Endothelial cell of umbilical vein (primary cell): ENCODE measurements around the gene MTCH1. TPM values are rescaled to one million over a fixed set of nuclear protein-coding genes. Genes with fewer than 3 reads are reported as not detected.

Experiments
- BruUV-seq: library from RNA; stranded (reverse); fragments of 400-500 nt; replicated peaks from 2 replicates; lab custom pipeline; 2021; lab: Mats Ljungman, UMichigan
- CTCF ChIA-PET: fragments of 300-600, 350-600 bp; sonication (Branson Sonifier 250); formaldehyde crosslinking; loops from one replicate; lab custom pipeline; 2021; ENCODE audit warnings: antibody characterized with exemption, inconsistent platforms; lab: Charles Lee
- POLR2A ChIA-PET: fragments of 300-600, 350-600 bp; sonication (Branson Sonifier 250); formaldehyde crosslinking; loops from one replicate; lab custom pipeline; 2021; ENCODE audit warnings: antibody characterized with exemption, inconsistent platforms; lab: Charles Lee
- DNase-seq: peaks from one replicate; pipeline ENCODE4 v3.0.0-alpha.2; 2011; ENCODE audit warnings: low read depth, low spot score
- FAIRE-seq: peaks from 2 replicates; lab custom pipeline; 2011; peaks lifted over from hg19 to GRCh38; lab: Jason Lieb, UNC
- H2AFZ ChIP-seq: 2 replicates; pipeline ENCODE4 v1.6.0; 2012; ENCODE audit warnings: low read depth, low read length, control low read depth, inconsistent platforms
- H3K27ac ChIP-seq: 2 replicates; pipeline ENCODE4 v1.5.1; 2011; ENCODE audit warnings: low read depth, mild to moderate bottlenecking, control low read depth, low read length, moderate library complexity; ENCODE audit not compliant: insufficient read depth
- H3K27me3 ChIP-seq, 2 experiments: 2 replicates each; pipeline versions ENCODE4 v1.6.0 to v1.6.1; 2011; ENCODE audit warnings: low read length in 2 of 2, mixed read lengths in 1 of 2; ENCODE audit not compliant: control insufficient read depth in 2 of 2, insufficient read depth in 2 of 2
- H3K36me3 ChIP-seq, 2 experiments: 2 replicates in 1 of 2; 3 replicates in 1 of 2; pipeline ENCODE4 v1.5.1; 2011; ENCODE audit warnings: low read length in 2 of 2, mild to moderate bottlenecking in 1 of 2, moderate library complexity in 1 of 2; ENCODE audit not compliant: control insufficient read depth in 2 of 2, insufficient read depth in 2 of 2; ENCODE audit errors: extremely low read depth in 1 of 2
- H3K4me1 ChIP-seq: 3 replicates; pipeline ENCODE4 v1.5.1; 2011; ENCODE audit warnings: mild to moderate bottlenecking, low read length; ENCODE audit not compliant: control insufficient read depth, insufficient read depth; ENCODE audit errors: extremely low read depth
- H3K4me2 ChIP-seq: 2 replicates; pipeline ENCODE4 v1.6.1; 2011; ENCODE audit warnings: low read length, control low read depth, mixed read lengths; ENCODE audit not compliant: insufficient read depth
- H3K4me3 ChIP-seq, 3 experiments: fragments of 200-600 bp in 1 of 3; sonication (generic), shearing (Covaris generic) in 1 of 3; replicated peaks in 1 of 3; 2 replicates each; pipeline ENCODE4 v1.5.1; 2011 to 2016; ENCODE audit warnings: control low read depth in 3 of 3, low read length in 3 of 3, mild to moderate bottlenecking in 2 of 3, inconsistent platforms in 1 of 3, low read depth in 1 of 3, moderate library complexity in 1 of 3; ENCODE audit not compliant: insufficient read depth in 1 of 3
- H3K79me2 ChIP-seq: 2 replicates; pipeline ENCODE4 v1.6.0; 2012; ENCODE audit warnings: low read length, inconsistent platforms; ENCODE audit not compliant: control insufficient read depth, insufficient read depth
- H3K9ac ChIP-seq: replicated peaks from 2 replicates; pipeline ENCODE3; 2011; ENCODE audit warnings: low read length, control low read depth; ENCODE audit not compliant: insufficient read depth; ENCODE audit errors: extremely low read depth
- H3K9me1 ChIP-seq: replicated peaks from 3 replicates; pipeline ENCODE4 v1.6.0; 2011; ENCODE audit warnings: mild to moderate bottlenecking, low read length; ENCODE audit not compliant: control insufficient read depth, insufficient read depth; ENCODE audit errors: extremely low read depth
- H3K9me3 ChIP-seq: replicated peaks from 2 replicates; pipeline ENCODE4 v1.5.1; 2012; ENCODE audit warnings: low read length, inconsistent platforms; ENCODE audit not compliant: control insufficient read depth, insufficient read depth
- H4K20me1 ChIP-seq: replicated peaks from 2 replicates; pipeline ENCODE3; 2011; ENCODE audit warnings: mild to moderate bottlenecking, low read length; ENCODE audit not compliant: control insufficient read depth, insufficient read depth; ENCODE audit errors: extremely low read depth
- FOS ChIP-seq: IDR thresholded peaks from 2 replicates; pipeline ENCODE4 v1.6.1; 2011; ENCODE audit warnings: mild to moderate bottlenecking, low read length, moderate library complexity, borderline replicate concordance; ENCODE audit not compliant: insufficient read depth
- GATA2 ChIP-seq: IDR thresholded peaks from 2 replicates; pipeline ENCODE4 v1.7.0; 2011; ENCODE audit warnings: low read depth, mild to moderate bottlenecking, moderate library complexity, mixed read lengths, low read length; ENCODE audit not compliant: insufficient read length, insufficient read depth
- JUN ChIP-seq: IDR thresholded peaks from 2 replicates; pipeline ENCODE4 v1.6.1; 2011; ENCODE audit warnings: borderline replicate concordance, low read depth; ENCODE audit not compliant: insufficient read length, insufficient read depth
- POLR2A ChIP-seq: IDR thresholded peaks from 2 replicates; pipeline ENCODE4 v1.6.1; 2012; ENCODE audit warnings: low read depth, mild to moderate bottlenecking, control low read depth, low read length
- POLR2AphosphoS5 ChIP-seq: IDR thresholded peaks from 2 replicates; pipeline ENCODE4 v1.6.1; 2012; ENCODE audit warnings: low read depth, mild to moderate bottlenecking, control low read depth, low read length, moderate library complexity; ENCODE audit not compliant: insufficient read depth
- dilution Hi-C: fragments of 300-500 bp; cut with MboI; formaldehyde crosslinking; loops from one replicate; pipeline ENCODE4 v1.15.0; 2019; ENCODE audit warnings: low sequenced_read_pairs; ENCODE audit not compliant: extremely low pct_ligation_motif_present
- intact Hi-C: fragments of 100-400 bp; cut with micrococcal nuclease; formaldehyde crosslinking; loops from one replicate; pipeline ENCODE4 v1.10.0; 2022
- polyA plus RNA-seq, 4 experiments: library from polyadenylated mRNA; depleted of rRNA in 3 of 4; stranded (reverse) in 3 of 4; unstranded in 1 of 4; fragments of >200 nt; gene quantifications; 2 replicates each; pipeline versions ENCODE4 v1.2.1 to v1.2.3, GENCODE V29; 2011 to 2012; ENCODE audit warnings: missing spikeins in 1 of 4
- total RNA-seq: library from RNA; stranded (reverse); gene quantifications from 2 replicates; pipeline ENCODE4 v1.2.3, GENCODE V29; 2021
- TF ChIP-seq, protein P1 (sequence below), 2 donors: IDR thresholded peaks; 1 replicate in 1 of 2; 2 replicates in 1 of 2; pipeline ENCODE4 v1.5.1; 2011; ENCODE audit warnings: low read length in 2 of 2, mild to moderate bottlenecking in 2 of 2, moderate library complexity in 2 of 2, control low read depth in 1 of 2, inconsistent platforms in 1 of 2, low read depth in 1 of 2; ENCODE audit not compliant: insufficient read depth in 1 of 2; ENCODE audit errors: extremely low read depth in 1 of 2
- TF ChIP-seq, protein P2 (sequence below): IDR thresholded peaks from 2 replicates; pipeline ENCODE4 v1.6.1; 2011; ENCODE audit not compliant: insufficient read depth, insufficient read length

The MTCH1 gene
- total and polyA plus RNA-seq, 2 donors (not counting 3 experiments of a cell fraction or from before 2014, with no cell fraction given), result 218 to 228 TPM

DNA sequence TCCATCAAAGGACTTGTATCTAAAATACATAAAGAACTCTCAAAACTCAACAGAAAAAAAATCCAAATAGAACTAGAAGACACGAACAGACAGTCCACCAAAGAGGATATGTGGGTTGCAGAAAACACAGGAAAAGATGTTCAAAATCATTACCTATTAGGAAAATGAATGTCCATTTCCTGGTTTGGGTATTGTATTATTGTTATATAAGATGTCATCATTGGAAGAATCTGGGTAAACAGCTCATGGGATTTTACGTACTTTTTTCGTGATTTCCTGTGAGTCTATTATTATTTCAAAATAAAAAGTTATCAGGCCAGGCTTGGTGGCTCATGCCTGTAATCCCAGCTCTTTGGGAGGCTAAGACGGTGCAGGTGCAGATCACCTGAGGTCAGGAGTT is 40.7 kb downstream of the MTCH1 start:
- dilution Hi-C loops, result no loop called here
- H3K79me2 ChIP-seq, result no peaks in the 10 kb centered on the region
- intact Hi-C loops, result loop anchor here (1.0 kb wide), 1 partner anchor 35 kb away; no protein-coding TSS in a partner anchor
- H3K4me3 ChIP-seq, result no peak overlapping the region
- no peak overlapping the region for H3K9ac ChIP-seq
- ChIA-PET POLR2A (no interaction called here), CTCF (no interaction called here)
- FAIRE-seq, result no peak
- H3K27me3 ChIP-seq, result peaks cover 0 to under 1% of the 10 kb centered on the region in 2 experiments
- H3K4me2 ChIP-seq, result no peak overlapping the region
- peaks cover 12% of the 10 kb centered on the region for H3K4me1 ChIP-seq
- no peak for TF ChIP-seq JUN
- TF ChIP-seq, protein P1, sequence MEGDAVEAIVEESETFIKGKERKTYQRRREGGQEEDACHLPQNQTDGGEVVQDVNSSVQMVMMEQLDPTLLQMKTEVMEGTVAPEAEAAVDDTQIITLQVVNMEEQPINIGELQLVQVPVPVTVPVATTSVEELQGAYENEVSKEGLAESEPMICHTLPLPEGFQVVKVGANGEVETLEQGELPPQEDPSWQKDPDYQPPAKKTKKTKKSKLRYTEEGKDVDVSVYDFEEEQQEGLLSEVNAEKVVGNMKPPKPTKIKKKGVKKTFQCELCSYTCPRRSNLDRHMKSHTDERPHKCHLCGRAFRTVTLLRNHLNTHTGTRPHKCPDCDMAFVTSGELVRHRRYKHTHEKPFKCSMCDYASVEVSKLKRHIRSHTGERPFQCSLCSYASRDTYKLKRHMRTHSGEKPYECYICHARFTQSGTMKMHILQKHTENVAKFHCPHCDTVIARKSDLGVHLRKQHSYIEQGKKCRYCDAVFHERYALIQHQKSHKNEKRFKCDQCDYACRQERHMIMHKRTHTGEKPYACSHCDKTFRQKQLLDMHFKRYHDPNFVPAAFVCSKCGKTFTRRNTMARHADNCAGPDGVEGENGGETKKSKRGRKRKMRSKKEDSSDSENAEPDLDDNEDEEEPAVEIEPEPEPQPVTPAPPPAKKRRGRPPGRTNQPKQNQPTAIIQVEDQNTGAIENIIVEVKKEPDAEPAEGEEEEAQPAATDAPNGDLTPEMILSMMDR (IDR thresholded peaks at IDR 0.05; ENCODE audit: extremely low read depth in 1 of 2, insufficient read depth in 1 of 2, low read depth in 1 of 2, low read length in 2 of 2), result no peak
- no peak for TF ChIP-seq GATA2
- no peak for TF ChIP-seq POLR2AphosphoS5
- TF ChIP-seq FOS, result no peak
- TF ChIP-seq, protein P2, sequence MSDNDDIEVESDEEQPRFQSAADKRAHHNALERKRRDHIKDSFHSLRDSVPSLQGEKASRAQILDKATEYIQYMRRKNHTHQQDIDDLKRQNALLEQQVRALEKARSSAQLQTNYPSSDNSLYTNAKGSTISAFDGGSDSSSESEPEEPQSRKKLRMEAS, result no peak
- TF ChIP-seq POLR2A, result no peak
- H3K27ac ChIP-seq, result no peak overlapping the region
- H3K36me3 ChIP-seq, result no peaks in the 10 kb centered on the region
- no peak for DNase-seq
- no peaks in the 10 kb centered on the region for H4K20me1 ChIP-seq
- no peaks in the 10 kb centered on the region for H3K9me3 ChIP-seq
- no TSS peak for BruUV-seq
- no peaks in the 10 kb centered on the region for H3K9me1 ChIP-seq
- no peak overlapping the region for H2AFZ ChIP-seq
